ENCODE measurements around the gene SOX8. TPM values are rescaled to one million over a fixed set of nuclear protein-coding genes. Genes with fewer than 3 reads are reported as not detected.

The SOX8 gene
- total RNA-seq, 1 donor from 2014 or later = 1.2 TPM

GRCh38 chr16:970386-970765 is 11.2 kb upstream of the SOX8 start:
- peaks cover 7% of the 10 kb centered on the region for H3K27me3 Mint-ChIP-seq (ENCODE audit: low read depth)
- peaks cover 8% of the 10 kb centered on the region for H3K4me1 Mint-ChIP-seq (ENCODE audit: low read depth)
- peaks cover 5% of the 10 kb centered on the region for H3K9me3 Mint-ChIP-seq
- H3K36me3 Mint-ChIP-seq (ENCODE audit: low read depth) = peaks cover 22% of the 10 kb centered on the region
- H3K4me3 Mint-ChIP-seq (ENCODE audit: low read depth) = peak overlapping the region; percentile 75
- no peak for DNase-seq (ENCODE audit: low spot score)
- H3K27ac Mint-ChIP-seq = no peak overlapping the region
- intact Hi-C loops (cut with micrococcal nuclease) = no loop called here

- H3K9me3 Mint-ChIP-seq = no peaks in the 10 kb centered on the region
- DNase-seq (ENCODE audit: low spot score) = peak; percentile 94
- H3K36me3 Mint-ChIP-seq (ENCODE audit: low read depth) = peaks cover 16% of the 10 kb centered on the region
- H3K4me3 Mint-ChIP-seq (ENCODE audit: low read depth) = peak within 1 kb of the TSS; percentile 75
- intact Hi-C loops (cut with micrococcal nuclease) = no loop called here
- H3K27me3 Mint-ChIP-seq (ENCODE audit: low read depth) = peaks cover 7% of the 10 kb centered on the region
- H3K27ac Mint-ChIP-seq = no peak within 1 kb of the TSS
- peaks cover 8% of the 10 kb centered on the region for H3K4me1 Mint-ChIP-seq (ENCODE audit: low read depth)
Observed at GRCh38 chr16:970766-971581, 10.6 kb upstream of the SOX8 start, which contains the start of gene LMF1. Gene LMF1, minus strand, starts transcription at chr16:970984. Its CDS starts 4 bp downstream, at chr16:970980.

GRCh38 chr16:971582-971905 is 10.0 kb upstream of the SOX8 start:
- intact Hi-C loops (cut with micrococcal nuclease) = no loop called here
- no peak overlapping the region for H3K27ac Mint-ChIP-seq
- peaks cover 8% of the 10 kb centered on the region for H3K4me1 Mint-ChIP-seq (ENCODE audit: low read depth)
- H3K9me3 Mint-ChIP-seq = no peaks in the 10 kb centered on the region
- H3K4me3 Mint-ChIP-seq (ENCODE audit: low read depth) = no peak overlapping the region
- peaks cover 7% of the 10 kb centered on the region for H3K27me3 Mint-ChIP-seq (ENCODE audit: low read depth)
- peaks cover 12% of the 10 kb centered on the region for H3K36me3 Mint-ChIP-seq (ENCODE audit: low read depth)
- no peak for DNase-seq (ENCODE audit: low spot score)

GRCh38 chr16:971981-972315 is 9.6 kb upstream of the SOX8 start:
- Mint-ChIP-seq H3K4me3 (ENCODE audit: low read depth) (peak overlapping the region; percentile 45), H3K36me3 (ENCODE audit: low read depth) (peaks cover 9% of the 10 kb centered on the region), H3K27me3 (ENCODE audit: low read depth) (peaks cover 7% of the 10 kb centered on the region), H3K4me1 (ENCODE audit: low read depth) (peaks cover 8% of the 10 kb centered on the region), H3K27ac (no peak overlapping the region), H3K9me3 (no peaks in the 10 kb centered on the region)
- DNase-seq (ENCODE audit: low spot score) = no peak
- intact Hi-C loops (cut with micrococcal nuclease) = no loop called here

- H3K4me1 Mint-ChIP-seq (ENCODE audit: low read depth) = peaks cover 8% of the 10 kb centered on the region
- H3K36me3 Mint-ChIP-seq (ENCODE audit: low read depth) = peaks cover 7% of the 10 kb centered on the region
- DNase-seq (ENCODE audit: low spot score) = no peak
- no peak overlapping the region for H3K27ac Mint-ChIP-seq
- no peaks in the 10 kb centered on the region for H3K9me3 Mint-ChIP-seq
- peaks cover 7% of the 10 kb centered on the region for H3K27me3 Mint-ChIP-seq (ENCODE audit: low read depth)
- H3K4me3 Mint-ChIP-seq (ENCODE audit: low read depth) = no peak overlapping the region
- intact Hi-C loops (cut with micrococcal nuclease) = no loop called here
Observed at GRCh38 chr16:972316-973002, 9.1 kb upstream of the SOX8 start.

- H3K36me3 Mint-ChIP-seq (ENCODE audit: low read depth) = peaks cover 5% of the 10 kb centered on the region
- no peak overlapping the region for H3K4me3 Mint-ChIP-seq (ENCODE audit: low read depth)
- DNase-seq (ENCODE audit: low spot score) = no peak
- H3K4me1 Mint-ChIP-seq (ENCODE audit: low read depth) = peaks cover 6% of the 10 kb centered on the region
- intact Hi-C loops (cut with micrococcal nuclease) = no loop called here
- H3K27ac Mint-ChIP-seq = no peak overlapping the region
- peaks cover 13% of the 10 kb centered on the region for H3K27me3 Mint-ChIP-seq (ENCODE audit: low read depth)
- no peaks in the 10 kb centered on the region for H3K9me3 Mint-ChIP-seq
Observed at GRCh38 chr16:973366-973765, 8.2 kb upstream of the SOX8 start.

- DNase-seq (ENCODE audit: low spot score) = no peak
- H3K27me3 Mint-ChIP-seq (ENCODE audit: low read depth) = peaks cover 14% of the 10 kb centered on the region
- intact Hi-C loops (cut with micrococcal nuclease) = no loop called here
- H3K4me1 Mint-ChIP-seq (ENCODE audit: low read depth) = peaks cover 2% of the 10 kb centered on the region
- H3K9me3 Mint-ChIP-seq = no peaks in the 10 kb centered on the region
- no peak overlapping the region for H3K4me3 Mint-ChIP-seq (ENCODE audit: low read depth)
- H3K27ac Mint-ChIP-seq = no peak overlapping the region
- no peaks in the 10 kb centered on the region for H3K36me3 Mint-ChIP-seq (ENCODE audit: low read depth)
Observed at GRCh38 chr16:974001-974601, 7.5 kb upstream of the SOX8 start.

- Mint-ChIP-seq H3K4me3 (ENCODE audit: low read depth) (no peak overlapping the region), H3K4me1 (ENCODE audit: low read depth) (peaks cover under 1% of the 10 kb centered on the region), H3K36me3 (ENCODE audit: low read depth) (no peaks in the 10 kb centered on the region), H3K27ac (no peak overlapping the region), H3K27me3 (ENCODE audit: low read depth) (peaks cover 19% of the 10 kb centered on the region), H3K9me3 (no peaks in the 10 kb centered on the region)
- DNase-seq (ENCODE audit: low spot score) = no peak
- intact Hi-C loops (cut with micrococcal nuclease) = no loop called here
Observed at GRCh38 chr16:974611-975261, 6.8 kb upstream of the SOX8 start.

GRCh38 chr16:975291-975690 is 6.3 kb upstream of the SOX8 start:
- Mint-ChIP-seq H3K27ac (no peak overlapping the region), H3K9me3 (no peaks in the 10 kb centered on the region), H3K27me3 (ENCODE audit: low read depth) (peaks cover 19% of the 10 kb centered on the region), H3K36me3 (ENCODE audit: low read depth) (no peaks in the 10 kb centered on the region), H3K4me3 (ENCODE audit: low read depth) (no peak overlapping the region), H3K4me1 (ENCODE audit: low read depth) (no peaks in the 10 kb centered on the region)
- intact Hi-C loops (cut with micrococcal nuclease) = no loop called here
- DNase-seq (ENCODE audit: low spot score) = no peak

GRCh38 chr16:976389-976931 is 5.1 kb upstream of the SOX8 start:
- no peak overlapping the region for H3K4me3 Mint-ChIP-seq (ENCODE audit: low read depth)
- no peak for DNase-seq (ENCODE audit: low spot score)
- H3K27me3 Mint-ChIP-seq (ENCODE audit: low read depth) = peaks cover 20% of the 10 kb centered on the region
- H3K27ac Mint-ChIP-seq = no peak overlapping the region
- no peaks in the 10 kb centered on the region for H3K4me1 Mint-ChIP-seq (ENCODE audit: low read depth)
- no peaks in the 10 kb centered on the region for H3K36me3 Mint-ChIP-seq (ENCODE audit: low read depth)
- intact Hi-C loops (cut with micrococcal nuclease) = no loop called here
- no peaks in the 10 kb centered on the region for H3K9me3 Mint-ChIP-seq

GRCh38 chr16:977081-977701 is 4.4 kb upstream of the SOX8 start:
- no peaks in the 10 kb centered on the region for H3K36me3 Mint-ChIP-seq (ENCODE audit: low read depth)
- H3K9me3 Mint-ChIP-seq = no peaks in the 10 kb centered on the region
- peaks cover 14% of the 10 kb centered on the region for H3K27me3 Mint-ChIP-seq (ENCODE audit: low read depth)
- H3K4me3 Mint-ChIP-seq (ENCODE audit: low read depth) = no peak overlapping the region
- intact Hi-C loops (cut with micrococcal nuclease) = no loop called here
- no peaks in the 10 kb centered on the region for H3K4me1 Mint-ChIP-seq (ENCODE audit: low read depth)
- no peak for DNase-seq (ENCODE audit: low spot score)
- H3K27ac Mint-ChIP-seq = no peak overlapping the region

GRCh38 chr16:977896-978295 is 3.7 kb upstream of the SOX8 start:
- intact Hi-C loops (cut with micrococcal nuclease) = no loop called here
- no peak for DNase-seq (ENCODE audit: low spot score)
- H3K4me3 Mint-ChIP-seq (ENCODE audit: low read depth) = no peak overlapping the region
- H3K27ac Mint-ChIP-seq = no peak overlapping the region
- H3K4me1 Mint-ChIP-seq (ENCODE audit: low read depth) = no peaks in the 10 kb centered on the region
- no peaks in the 10 kb centered on the region for H3K9me3 Mint-ChIP-seq
- no peaks in the 10 kb centered on the region for H3K36me3 Mint-ChIP-seq (ENCODE audit: low read depth)
- peaks cover 18% of the 10 kb centered on the region for H3K27me3 Mint-ChIP-seq (ENCODE audit: low read depth)
